ENCODE results near the gene TRIP11. TPM values are rescaled to one million over a fixed set of nuclear protein-coding genes. Genes with fewer than 3 reads are reported as not detected.

TRIP11 gene
- total RNA-seq, 2 experiments from 2014 or later: 43.6 to 44.7 TPM

DNA sequence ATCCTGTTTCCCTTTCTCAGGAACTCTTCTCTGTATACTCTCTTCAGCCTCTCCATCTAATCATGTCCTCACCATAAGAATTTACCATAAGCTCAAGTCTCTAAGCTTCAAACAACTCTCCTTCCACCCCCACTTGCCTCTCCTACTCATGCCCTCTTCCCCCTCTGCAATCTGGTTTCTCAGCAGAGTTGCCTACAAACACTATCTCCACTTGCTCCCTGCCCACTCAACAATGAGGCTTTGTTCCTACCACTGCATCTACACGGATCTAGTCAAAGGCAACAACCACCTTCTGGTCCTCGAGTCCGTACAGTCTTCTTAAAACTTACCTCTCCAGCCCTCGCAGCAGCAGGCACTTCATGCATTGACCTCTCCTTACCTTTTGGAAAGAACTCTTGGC lies 75.1 kb downstream of the TRIP11 start:
- Mint-ChIP-seq H3K27ac (no peak overlapping the region), H3K27me3 (no peaks in the 10 kb centered on the region), H3K4me1 (peaks cover 16% of the 10 kb centered on the region), H3K4me3 (no peak overlapping the region), H3K36me3 (ENCODE audit: low read depth) (peaks cover 20% of the 10 kb centered on the region), H3K9me3 (no peaks in the 10 kb centered on the region)
- ChIA-PET POLR2A (no interaction called here), CTCF (no interaction called here)
- no peak for DNase-seq

DNA sequence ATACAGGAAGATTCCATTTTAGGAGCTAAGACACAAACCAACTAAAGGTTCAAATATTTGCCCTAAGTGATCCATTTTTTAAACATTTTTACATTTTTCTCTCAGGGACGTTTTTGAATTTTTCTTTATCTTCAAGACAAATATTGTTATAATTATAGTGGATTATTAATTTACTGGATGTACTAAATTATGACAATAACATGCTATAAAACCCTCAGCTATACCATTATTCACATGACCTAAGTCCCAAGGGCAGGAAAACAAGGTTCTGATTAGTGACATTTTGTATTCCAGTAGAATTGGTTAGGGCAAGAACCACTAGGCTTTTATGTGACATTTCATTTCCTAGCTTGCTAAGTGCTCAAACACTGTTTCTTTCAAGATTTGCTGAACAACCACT lies 75.8 kb downstream of the TRIP11 start:
- Mint-ChIP-seq H3K36me3 (ENCODE audit: low read depth) (peaks cover 15% of the 10 kb centered on the region), H3K4me3 (no peak overlapping the region), H3K27ac (no peak overlapping the region), H3K4me1 (peaks cover 15% of the 10 kb centered on the region), H3K27me3 (no peaks in the 10 kb centered on the region), H3K9me3 (no peaks in the 10 kb centered on the region)
- ChIA-PET CTCF (no interaction called here), POLR2A (no interaction called here)
- no peak for DNase-seq

GRCh38 chr14:91963465-91963864 lies 76.4 kb downstream of the TRIP11 start:
- DNase-seq: no peak
- H3K4me1 Mint-ChIP-seq: peaks cover 10% of the 10 kb centered on the region
- ChIA-PET POLR2A (no interaction called here), CTCF (no interaction called here)
- no peak overlapping the region for H3K27ac Mint-ChIP-seq
- peaks cover 10% of the 10 kb centered on the region for H3K36me3 Mint-ChIP-seq (ENCODE audit: low read depth)
- H3K4me3 Mint-ChIP-seq: no peak overlapping the region
- no peaks in the 10 kb centered on the region for H3K9me3 Mint-ChIP-seq
- no peaks in the 10 kb centered on the region for H3K27me3 Mint-ChIP-seq

GRCh38 chr14:91961297-91962220 lies 78.3 kb downstream of the TRIP11 start:
- Mint-ChIP-seq H3K4me3 (no peak overlapping the region), H3K4me1 (peaks cover 5% of the 10 kb centered on the region), H3K27ac (no peak overlapping the region), H3K36me3 (ENCODE audit: low read depth) (peaks cover 3% of the 10 kb centered on the region), H3K9me3 (no peaks in the 10 kb centered on the region), H3K27me3 (no peaks in the 10 kb centered on the region)
- CTCF ChIA-PET: interaction anchor here (0.7 to 1.5 kb wide), 5 partner anchors 11 to 1539 kb away, joined by 3 to 5 read pairs (median 3); no protein-coding TSS in a partner anchor
- POLR2A ChIA-PET: no interaction called here
- DNase-seq: no peak

DNA sequence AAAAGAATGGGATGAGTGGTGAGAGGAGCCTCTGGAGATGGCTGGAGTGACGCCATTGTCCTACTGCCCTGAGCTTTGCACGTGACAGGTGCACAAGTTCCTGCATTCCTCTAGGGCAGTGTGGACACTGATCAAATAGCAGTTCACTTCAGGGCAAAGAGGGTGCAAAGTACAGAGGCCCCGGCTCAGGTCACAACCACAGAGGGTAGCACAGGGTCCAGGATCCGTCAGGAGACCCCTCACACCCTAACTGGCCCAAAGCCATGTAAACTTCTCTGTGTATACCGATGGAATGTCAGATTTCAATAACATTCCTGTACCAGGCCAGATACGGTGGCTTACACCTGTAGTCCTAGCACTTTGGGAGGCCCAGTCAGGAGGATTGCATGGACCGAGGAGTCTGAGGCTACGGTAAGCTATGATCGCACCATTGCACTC lies 82.0 kb downstream of the TRIP11 start:
- H3K9me3 Mint-ChIP-seq: no peaks in the 10 kb centered on the region
- H3K27ac Mint-ChIP-seq: no peak overlapping the region
- H3K4me3 Mint-ChIP-seq: no peak overlapping the region
- no peaks in the 10 kb centered on the region for H3K27me3 Mint-ChIP-seq
- H3K36me3 Mint-ChIP-seq (ENCODE audit: low read depth): no peaks in the 10 kb centered on the region
- ChIA-PET CTCF (no interaction called here), POLR2A (no interaction called here)
- DNase-seq: no peak
- H3K4me1 Mint-ChIP-seq: peaks cover 5% of the 10 kb centered on the region

GRCh38 chr14:91956616-91957015 lies 83.2 kb downstream of the TRIP11 start:
- no peaks in the 10 kb centered on the region for H3K9me3 Mint-ChIP-seq
- H3K4me1 Mint-ChIP-seq: peaks cover under 1% of the 10 kb centered on the region
- ChIA-PET POLR2A (no interaction called here), CTCF (no interaction called here)
- no peak overlapping the region for H3K27ac Mint-ChIP-seq
- H3K36me3 Mint-ChIP-seq (ENCODE audit: low read depth): no peaks in the 10 kb centered on the region
- H3K4me3 Mint-ChIP-seq: no peak overlapping the region
- peaks cover 2% of the 10 kb centered on the region for H3K27me3 Mint-ChIP-seq
- no peak for DNase-seq

DNA sequence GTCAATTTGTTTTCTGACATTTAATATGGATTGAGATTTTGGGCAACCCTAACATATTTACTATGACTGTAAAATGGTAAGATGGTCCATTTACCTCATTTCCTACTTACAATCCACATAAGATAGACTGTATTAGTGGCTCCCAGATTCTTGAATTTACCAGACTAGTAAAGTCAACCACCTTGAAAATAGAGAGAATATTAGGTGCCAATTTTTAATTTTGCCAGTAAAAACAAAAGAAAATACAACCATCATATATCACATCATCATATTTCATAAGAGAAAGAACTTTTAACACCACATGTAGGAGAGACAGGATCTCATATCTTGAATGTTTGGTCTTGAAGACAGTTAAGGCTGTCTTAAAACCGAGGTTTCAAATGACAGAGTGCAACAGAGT lies 84.7 kb downstream of the TRIP11 start:
- H3K27ac Mint-ChIP-seq: no peak overlapping the region
- ChIA-PET CTCF (no interaction called here), POLR2A (no interaction called here)
- no peaks in the 10 kb centered on the region for H3K4me1 Mint-ChIP-seq
- H3K27me3 Mint-ChIP-seq: peaks cover 8% of the 10 kb centered on the region
- H3K4me3 Mint-ChIP-seq: no peak overlapping the region
- DNase-seq: no peak
- H3K36me3 Mint-ChIP-seq (ENCODE audit: low read depth): no peaks in the 10 kb centered on the region
- no peaks in the 10 kb centered on the region for H3K9me3 Mint-ChIP-seq

GRCh38 chr14:91953170-91953985 lies 86.5 kb downstream of the TRIP11 start:
- Mint-ChIP-seq H3K4me1 (no peaks in the 10 kb centered on the region), H3K9me3 (no peaks in the 10 kb centered on the region), H3K36me3 (ENCODE audit: low read depth) (no peaks in the 10 kb centered on the region), H3K4me3 (no peak overlapping the region), H3K27ac (no peak overlapping the region), H3K27me3 (peaks cover 14% of the 10 kb centered on the region)
- CTCF ChIA-PET: no interaction called here
- POLR2A ChIA-PET: no interaction called here
- DNase-seq: no peak

DNA sequence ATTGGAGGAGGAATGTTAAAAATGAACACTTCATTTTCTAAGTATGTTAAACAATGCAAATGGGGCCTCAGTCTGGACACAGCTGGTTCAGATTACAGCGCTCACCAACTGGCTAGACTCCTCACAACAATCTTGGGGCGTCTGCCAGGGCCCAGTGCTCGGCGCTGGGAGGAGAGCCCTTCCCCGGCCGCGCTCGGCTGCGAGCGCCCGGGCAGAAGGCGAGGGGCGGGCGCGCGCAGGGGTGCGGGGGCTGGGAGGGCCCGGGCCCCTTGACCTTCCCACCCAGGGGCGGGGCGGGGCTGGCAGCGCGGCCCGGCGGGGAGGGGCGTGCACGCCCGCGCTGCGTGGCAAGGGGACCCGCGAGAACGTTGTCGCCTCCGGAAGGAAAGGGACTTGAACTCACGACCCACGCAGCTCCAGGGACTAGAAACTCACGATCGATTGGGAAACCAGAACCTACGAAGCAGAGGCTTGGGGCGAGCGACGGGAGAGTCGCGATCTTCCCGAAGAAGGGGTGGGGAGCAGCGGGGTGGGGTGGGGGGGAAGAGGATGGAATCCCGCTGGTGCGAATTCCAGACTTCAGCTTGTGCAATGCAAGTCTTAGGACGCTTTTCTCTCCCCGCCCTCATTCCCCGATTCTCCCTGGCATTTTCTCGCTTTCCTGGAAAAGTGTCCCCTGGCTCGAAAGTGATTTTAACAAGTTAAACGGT lies 92.2 kb downstream of the TRIP11 start, which contains the start of gene FBLN5:
FBLN5 (minus strand) TSS at position 220 of the 710 bp plus-strand sequence. CDS start 465 bp downstream, outside the sequence.
- H3K9me3 Mint-ChIP-seq: no peaks in the 10 kb centered on the region
- H3K27ac Mint-ChIP-seq: no peak within 1 kb of the TSS
- peaks cover 18% of the 10 kb centered on the region for H3K4me1 Mint-ChIP-seq
- peak within 1 kb of the TSS; percentile 68 for H3K4me3 Mint-ChIP-seq
- no peaks in the 10 kb centered on the region for H3K36me3 Mint-ChIP-seq (ENCODE audit: low read depth)
- POLR2A ChIA-PET: no interaction called here
- CTCF ChIA-PET: interaction anchor here (1.5 kb wide), 1 partner anchor 15 kb away, joined by 4 read pairs; no protein-coding TSS in a partner anchor
- H3K27me3 Mint-ChIP-seq: peaks cover 48% of the 10 kb centered on the region
- DNase-seq: peak; percentile 16

DNA sequence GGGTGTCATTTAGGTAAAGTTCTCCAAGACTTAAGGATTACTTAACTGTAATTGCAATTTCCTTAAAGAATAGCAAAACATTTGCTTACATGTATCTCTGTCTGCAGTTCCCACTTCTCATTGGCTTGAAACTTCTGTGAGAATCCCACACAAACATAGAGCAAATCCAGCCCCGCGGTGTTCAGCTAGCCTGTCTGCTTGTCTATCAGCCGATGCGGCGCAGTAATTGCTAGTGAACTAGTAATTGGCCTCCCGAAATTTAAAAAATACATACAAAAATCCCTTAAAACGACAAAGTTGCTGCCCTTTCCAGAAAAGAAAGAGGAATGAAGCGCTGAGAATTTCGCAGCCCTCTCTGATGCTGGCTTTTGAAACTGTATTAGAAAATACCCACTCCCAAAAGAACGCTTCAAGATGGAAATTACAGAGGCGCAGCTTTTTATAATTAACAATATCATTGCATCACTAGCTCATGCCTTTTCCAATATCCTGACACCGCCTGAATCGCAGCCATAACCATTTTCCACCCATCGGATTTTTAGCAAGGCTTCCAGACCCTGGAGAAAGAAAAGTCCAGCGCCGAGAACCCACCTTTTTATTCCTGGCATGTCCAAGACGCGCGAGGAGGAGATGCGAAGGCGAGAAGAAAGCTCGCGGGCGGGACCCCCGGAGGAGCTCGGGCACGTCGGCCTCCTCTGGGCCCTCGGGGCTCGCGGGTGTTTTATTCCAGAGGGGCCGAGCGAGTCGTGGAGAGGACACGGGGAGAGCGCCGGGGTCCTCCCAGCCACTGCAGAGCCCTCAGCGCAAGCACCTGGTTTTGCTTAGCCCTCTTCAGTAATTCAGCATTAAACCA lies 93.0 kb downstream of the TRIP11 start:
- DNase-seq: no peak
- H3K27me3 Mint-ChIP-seq: peaks cover 46% of the 10 kb centered on the region
- H3K36me3 Mint-ChIP-seq (ENCODE audit: low read depth): no peaks in the 10 kb centered on the region
- peak overlapping the region; percentile 68 for H3K4me3 Mint-ChIP-seq
- ChIA-PET CTCF (interaction anchor here (0.6 to 1.5 kb wide), 4 partner anchors 14 to 301 kb away, joined by 3 to 4 read pairs (median 4); no protein-coding TSS in a partner anchor), POLR2A (no interaction called here)
- H3K4me1 Mint-ChIP-seq: peaks cover 19% of the 10 kb centered on the region
- no peak overlapping the region for H3K27ac Mint-ChIP-seq
- H3K9me3 Mint-ChIP-seq: no peaks in the 10 kb centered on the region

DNA sequence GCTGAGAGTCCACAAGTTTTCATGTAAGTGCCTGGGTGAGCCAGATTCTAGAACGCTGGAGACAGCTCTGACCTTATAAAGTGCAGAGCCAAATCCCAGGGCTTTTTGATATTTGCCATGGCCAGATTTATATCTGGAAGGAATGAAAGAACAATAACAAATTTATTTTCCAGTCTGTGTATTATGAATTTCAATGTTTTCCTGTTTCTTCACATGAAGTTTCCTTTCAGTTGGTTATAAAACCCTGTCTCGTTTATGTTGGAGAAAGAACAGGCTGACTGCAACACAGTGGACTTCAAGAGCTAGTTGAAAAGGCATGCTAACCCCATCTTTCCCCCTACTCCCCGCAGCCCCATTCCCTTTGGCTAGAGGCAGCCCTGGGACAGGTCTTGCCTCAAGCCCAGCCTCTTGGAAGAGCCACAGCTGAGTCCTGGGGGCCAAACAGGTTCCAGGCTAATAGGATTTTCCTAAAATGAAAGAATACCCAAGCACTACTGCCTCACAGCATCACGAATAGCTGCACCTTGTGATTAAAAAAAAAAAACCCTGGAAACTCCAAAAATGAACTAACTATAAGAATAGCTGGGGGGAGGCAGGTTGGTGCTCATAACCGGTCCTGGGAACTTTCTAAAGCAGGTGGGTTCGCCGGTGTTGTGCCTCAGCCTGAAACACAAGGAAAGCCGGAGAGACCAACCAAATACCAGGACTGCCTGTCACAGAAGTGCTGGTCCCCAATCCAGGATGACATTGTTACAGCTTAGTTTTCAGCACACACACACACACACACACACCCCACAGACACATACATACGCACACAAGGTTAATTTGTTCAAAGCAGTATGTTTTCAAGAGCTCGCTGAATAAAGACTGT lies 93.9 kb downstream of the TRIP11 start:
- no peak overlapping the region for H3K27ac Mint-ChIP-seq
- peaks cover 46% of the 10 kb centered on the region for H3K27me3 Mint-ChIP-seq
- peaks cover 23% of the 10 kb centered on the region for H3K4me1 Mint-ChIP-seq
- no peaks in the 10 kb centered on the region for H3K9me3 Mint-ChIP-seq
- no peak for DNase-seq
- CTCF ChIA-PET: interaction anchor here (0.6 to 1.5 kb wide), 4 partner anchors 13 to 300 kb away, joined by 3 to 4 read pairs (median 4); no protein-coding TSS in a partner anchor
- no peak overlapping the region for H3K4me3 Mint-ChIP-seq
- POLR2A ChIA-PET: no interaction called here
- no peaks in the 10 kb centered on the region for H3K36me3 Mint-ChIP-seq (ENCODE audit: low read depth)

Measured in activated CD4-positive, alpha-beta T cell treated with anti-CD3 and anti-CD28 coated beads, Interleukin-2, amount 10 ng/mL, durations not matched to agents 7 days and 5 days (primary cell).